ENCODE measurements around the gene PRDX2.
"Not testable (repeated sequence)": the region's sequence is repeated elsewhere in the genome, so short reads cannot be mapped to it uniquely, and the experiment has no call there.

The PRDX2 gene

DNA sequence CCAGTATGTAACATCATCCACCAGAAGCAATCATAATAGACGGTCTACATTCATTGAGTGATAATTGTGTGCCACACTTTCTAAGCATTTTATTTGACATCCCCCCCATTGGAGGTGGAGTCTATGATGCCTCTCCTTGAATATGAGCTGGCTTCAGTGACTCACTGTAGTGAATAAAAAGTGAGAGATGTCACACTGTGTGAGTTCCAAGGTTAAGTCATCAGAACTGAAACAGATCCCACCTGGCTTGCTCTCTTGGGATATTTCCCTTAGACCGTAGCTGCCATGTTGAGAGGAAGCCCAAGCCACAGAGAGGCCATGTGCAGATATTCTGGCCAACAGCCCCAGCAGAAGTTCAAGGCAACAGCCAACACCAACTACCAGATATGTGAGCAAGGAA is 20.2 kb upstream of the PRDX2 start:
- no peak overlapping the region for H3K4me3 ChIP-seq (ENCODE audit: control insufficient read depth, low read depth, low read length)
- no peak for DNase-seq (ENCODE audit: low read depth)

GRCh38 chr19:12817810-12818209 is 16.2 kb upstream of the PRDX2 start:
- not testable (repeated sequence) for H3K4me3 ChIP-seq (ENCODE audit: control insufficient read depth, low read depth, low read length); DNase-seq (ENCODE audit: low read depth)

More for the DNA sequence above, 20.2 kb upstream of the PRDX2 start:
- TF ChIP-seq CTCF (IDR thresholded peaks at IDR 0.05; ENCODE audit: control insufficient read depth, insufficient read depth, low read depth, low read length, missing control alignments): no peak

- DNase-seq (ENCODE audit: low read depth); H3K4me3 ChIP-seq (ENCODE audit: control insufficient read depth, low read depth, low read length): not testable (repeated sequence)
Measured at GRCh38 chr19:12817188-12817587, 15.6 kb upstream of the PRDX2 start.

DNA sequence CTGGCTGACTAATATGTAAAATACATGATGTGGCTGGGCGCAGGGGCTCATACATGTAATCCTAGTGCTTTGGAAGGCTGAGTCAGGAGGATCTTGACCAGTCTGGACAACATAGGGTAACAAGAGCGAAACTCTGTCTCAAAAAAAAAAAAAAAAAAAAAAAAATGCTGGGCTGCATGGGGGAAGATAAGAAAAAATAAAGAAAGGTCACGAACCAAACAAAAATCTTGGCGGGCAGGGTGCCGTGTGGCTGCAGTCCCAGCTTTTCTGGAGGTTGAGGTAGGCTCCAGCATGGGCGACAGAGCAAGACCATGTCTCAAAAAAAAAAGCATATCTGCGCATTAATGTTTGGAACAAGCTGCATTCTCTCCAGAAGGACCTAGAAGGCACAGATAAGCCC is 13.5 kb upstream of the PRDX2 start:
- no peak for TF ChIP-seq CTCF (IDR thresholded peaks at IDR 0.05; ENCODE audit: control insufficient read depth, insufficient read depth, low read depth, low read length, missing control alignments)
- no peak overlapping the region for H3K4me3 ChIP-seq (ENCODE audit: control insufficient read depth, low read depth, low read length)
- no peak for DNase-seq (ENCODE audit: low read depth)

DNA sequence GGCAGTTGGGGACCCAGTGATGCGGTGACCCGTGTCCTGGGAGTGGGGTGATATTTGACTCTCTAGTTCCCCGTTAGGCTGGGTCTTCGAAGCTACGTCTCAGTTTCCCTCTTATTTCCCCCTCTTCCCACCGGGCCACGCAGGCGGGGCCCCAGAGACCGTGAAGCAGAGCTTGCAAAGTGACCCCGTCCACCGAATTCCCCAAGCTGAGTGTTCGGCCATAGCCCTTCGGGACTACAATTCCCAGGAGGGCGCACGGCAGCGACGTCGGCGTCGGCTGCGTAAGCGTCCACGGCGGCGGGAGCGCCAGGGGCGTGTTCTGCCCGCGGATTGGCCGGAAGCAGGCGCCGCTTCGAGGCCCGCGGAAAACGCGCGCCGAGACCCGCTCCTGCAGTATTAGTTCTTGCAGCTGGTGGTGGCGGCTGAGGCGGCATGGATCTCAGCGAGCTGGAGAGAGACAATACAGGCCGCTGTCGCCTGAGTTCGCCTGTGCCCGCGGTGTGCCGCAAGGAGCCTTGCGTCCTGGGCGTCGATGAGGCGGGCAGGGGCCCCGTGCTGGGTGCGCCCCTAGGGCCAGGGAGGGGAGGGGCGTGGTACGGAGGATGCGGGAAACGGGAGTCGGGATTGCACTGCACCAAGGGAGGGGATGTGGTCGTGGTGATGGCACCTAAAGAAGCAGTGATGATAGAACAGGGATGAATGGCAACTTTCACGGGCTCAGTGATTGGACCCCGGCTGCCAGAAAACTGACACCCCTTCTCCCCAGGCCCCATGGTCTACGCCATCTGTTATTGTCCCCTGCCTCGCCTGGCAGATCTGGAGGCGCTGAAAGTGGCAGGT is 4.9 kb upstream of the PRDX2 start, which contains the start of gene RNASEH2A:
Gene RNASEH2A (plus strand): TSS at position 343 of the 840 bp plus-strand sequence. CDS start 90 bp downstream, at position 433.
- DNase-seq (ENCODE audit: low read depth): peak; percentile 49
- TF ChIP-seq CTCF (IDR thresholded peaks at IDR 0.05; ENCODE audit: control insufficient read depth, insufficient read depth, low read depth, low read length, missing control alignments): no peak
- H3K4me3 ChIP-seq (ENCODE audit: control insufficient read depth, low read depth, low read length): peak within 1 kb of the TSS; percentile 95

- no peak for TF ChIP-seq CTCF (IDR thresholded peaks at IDR 0.05; ENCODE audit: control insufficient read depth, insufficient read depth, low read depth, low read length, missing control alignments)
- H3K4me3 ChIP-seq (ENCODE audit: control insufficient read depth, low read depth, low read length): no peak overlapping the region
- no peak for DNase-seq (ENCODE audit: low read depth)
Measured at GRCh38 chr19:12804051-12804450, 2.5 kb upstream of the PRDX2 start.

DNA sequence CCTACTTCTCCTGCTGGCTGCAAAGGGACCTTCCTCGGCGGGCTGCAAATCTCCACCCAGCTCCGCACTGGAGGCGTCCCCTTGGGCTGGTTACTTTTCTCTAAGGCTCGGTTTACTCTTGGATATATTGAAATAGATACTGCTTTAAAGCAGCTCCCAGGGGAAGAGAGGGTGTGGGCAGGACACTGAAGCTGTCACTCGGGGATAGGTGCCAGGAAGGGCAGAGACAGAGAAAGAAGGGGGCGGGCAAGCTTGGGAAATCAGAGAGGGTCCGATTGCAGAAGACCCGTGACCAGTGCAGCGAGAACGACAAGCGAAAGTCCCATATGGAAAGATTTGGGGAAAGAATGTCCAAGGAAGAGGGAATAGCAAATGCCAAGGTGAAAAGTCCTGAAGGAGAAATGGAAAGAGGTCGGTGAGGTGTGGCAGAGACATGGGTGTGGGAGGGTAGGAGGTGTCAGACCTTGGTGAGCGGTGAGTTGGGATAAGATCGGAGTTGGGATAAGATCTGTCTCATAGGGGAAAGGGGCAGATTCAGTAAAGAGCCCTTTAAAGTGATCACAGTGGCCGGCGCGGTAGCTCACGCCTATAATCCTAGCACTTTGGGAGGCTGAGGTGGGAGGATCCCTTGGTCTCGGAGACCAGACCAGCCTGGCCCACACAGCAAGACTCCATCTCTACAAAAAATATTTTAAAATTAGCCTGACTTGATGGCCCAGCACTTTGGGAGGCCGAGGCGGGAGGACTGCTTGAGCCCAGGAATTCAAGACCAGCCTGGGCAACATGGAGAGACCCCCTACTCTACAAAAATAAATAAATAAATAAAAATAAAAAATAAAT is 887 bp upstream of the PRDX2 start:
- no peak for DNase-seq (ENCODE audit: low read depth)
- H3K4me3 ChIP-seq (ENCODE audit: control insufficient read depth, low read depth, low read length): peak overlapping the region; percentile 86
- TF ChIP-seq CTCF (IDR thresholded peaks at IDR 0.05; ENCODE audit: control insufficient read depth, insufficient read depth, low read depth, low read length, missing control alignments): no peak

Measured in AG09309 (cell line).